ENCODE measurements around the gene CLPTM1L.

CLPTM1L gene

GRCh38 chr5:1320436-1321344 is 24.2 kb downstream of the CLPTM1L start:
- TF ChIP-seq GATA3 (IDR thresholded peaks at IDR 0.05; ENCODE audit: low read depth, low read length) (no peak), GATA2 (IDR thresholded peaks at IDR 0.05; ENCODE audit: low read depth, low read length) (no peak)

- no peak for TF ChIP-seq GATA3 (IDR thresholded peaks at IDR 0.05; ENCODE audit: low read depth, low read length)
- TF ChIP-seq GATA2 (IDR thresholded peaks at IDR 0.05; ENCODE audit: low read depth, low read length) = no peak
Observed at GRCh38 chr5:1319436-1320256, 25.3 kb downstream of the CLPTM1L start.

GRCh38 chr5:1318659-1319251 is 26.1 kb downstream of the CLPTM1L start:
- no peak for TF ChIP-seq GATA2 (IDR thresholded peaks at IDR 0.05; ENCODE audit: low read depth, low read length)
- no peak for TF ChIP-seq GATA3 (IDR thresholded peaks at IDR 0.05; ENCODE audit: low read depth, low read length)

GRCh38 chr5:1317921-1318565 is 26.9 kb downstream of the CLPTM1L start:
- no peak for TF ChIP-seq GATA3 (IDR thresholded peaks at IDR 0.05; ENCODE audit: low read depth, low read length)
- TF ChIP-seq GATA2 (IDR thresholded peaks at IDR 0.05; ENCODE audit: low read depth, low read length) = no peak

- TF ChIP-seq GATA2 (IDR thresholded peaks at IDR 0.05; ENCODE audit: low read depth, low read length) (no peak), GATA3 (IDR thresholded peaks at IDR 0.05; ENCODE audit: low read depth, low read length) (no peak)
Observed at GRCh38 chr5:1316588-1317340, 28.1 kb downstream of the CLPTM1L start.

- TF ChIP-seq GATA2 (IDR thresholded peaks at IDR 0.05; ENCODE audit: low read depth, low read length) (no peak), GATA3 (IDR thresholded peaks at IDR 0.05; ENCODE audit: low read depth, low read length) (no peak)
Observed at GRCh38 chr5:1315709-1316587, 29.0 kb downstream of the CLPTM1L start.

GRCh38 chr5:1315018-1315708 is 29.7 kb downstream of the CLPTM1L start:
- TF ChIP-seq GATA3 (IDR thresholded peaks at IDR 0.05; ENCODE audit: low read depth, low read length) (no peak), GATA2 (IDR thresholded peaks at IDR 0.05; ENCODE audit: low read depth, low read length) (no peak)

- no peak for TF ChIP-seq GATA2 (IDR thresholded peaks at IDR 0.05; ENCODE audit: low read depth, low read length)
- no peak for TF ChIP-seq GATA3 (IDR thresholded peaks at IDR 0.05; ENCODE audit: low read depth, low read length)
Observed at GRCh38 chr5:1314564-1314982, 30.3 kb downstream of the CLPTM1L start.

GRCh38 chr5:1312993-1313833 is 31.7 kb downstream of the CLPTM1L start:
- TF ChIP-seq GATA2 (IDR thresholded peaks at IDR 0.05; ENCODE audit: low read depth, low read length) = no peak
- TF ChIP-seq GATA3 (IDR thresholded peaks at IDR 0.05; ENCODE audit: low read depth, low read length) = no peak

- no peak for TF ChIP-seq GATA2 (IDR thresholded peaks at IDR 0.05; ENCODE audit: low read depth, low read length)
Observed at GRCh38 chr5:1312206-1312605, 32.7 kb downstream of the CLPTM1L start.

GRCh38 chr5:1311439-1312055 is 33.4 kb downstream of the CLPTM1L start:
- TF ChIP-seq GATA3 (IDR thresholded peaks at IDR 0.05; ENCODE audit: low read depth, low read length) (no peak), GATA2 (IDR thresholded peaks at IDR 0.05; ENCODE audit: low read depth, low read length) (no peak)

All from SH-SY5Y (cell line).